Heart left ventricle (tissue), 13 donors: Measurements from ENCODE around the gene FBXL19.

Experiments
- CTCF ChIP-seq, 12 donors: fragments of 200-600 bp; sonication (generic) in 4 of 12; IDR thresholded peaks; one replicate each; pipeline versions ENCODE4 v1.5.0 to v1.8.0; 2018 to 2022; ENCODE audit warnings: antibody characterized with exemption in 12 of 12, mild to moderate bottlenecking in 5 of 12
- POLR2A ChIP-seq, 2 donors: fragments of 450-650 bp; IDR thresholded peaks; one replicate each; pipeline ENCODE4 v1.6.1; 2017; ENCODE audit warnings: antibody characterized with exemption in 2 of 2, mild to moderate bottlenecking in 2 of 2, moderate library complexity in 2 of 2
- donor health status: ischemic (EF 13 %, LVEDD 7.1; RV severe dilation, severe dysfunction).
- donor health status: DM: no; HTN: yes; CAD: no.
- donor health status: DM: no; HTN: no; CAD: no.
- donor health status: ischemic (EF 25% LVEDD 6.9; RV normal size, moderate dysfunction).
- donor health status: ischemic (EF 25% LVEDD 5.7; RV mildly dilated, moderate dysfunction).
- donor health status: ischemic (EF 35%, LVEDD 5.7; RV mildly dilated, moderate dysfunction).
- donor health status: nonischemic (EF 11% LVEDD 7.7; RV severe dilation, severe dysfunction).
- donor health status: DM: yes; HTN: yes; CAD: no.
- donor health status: PGD.
- donor health status: ischemic (EF 29% LVEDD 5.4; RV normal size, mild dysfunction).
- donor health status: nonischemic (EF 23%, LVEDD 6.1; RV moderate dilation, normal function).

DNA sequence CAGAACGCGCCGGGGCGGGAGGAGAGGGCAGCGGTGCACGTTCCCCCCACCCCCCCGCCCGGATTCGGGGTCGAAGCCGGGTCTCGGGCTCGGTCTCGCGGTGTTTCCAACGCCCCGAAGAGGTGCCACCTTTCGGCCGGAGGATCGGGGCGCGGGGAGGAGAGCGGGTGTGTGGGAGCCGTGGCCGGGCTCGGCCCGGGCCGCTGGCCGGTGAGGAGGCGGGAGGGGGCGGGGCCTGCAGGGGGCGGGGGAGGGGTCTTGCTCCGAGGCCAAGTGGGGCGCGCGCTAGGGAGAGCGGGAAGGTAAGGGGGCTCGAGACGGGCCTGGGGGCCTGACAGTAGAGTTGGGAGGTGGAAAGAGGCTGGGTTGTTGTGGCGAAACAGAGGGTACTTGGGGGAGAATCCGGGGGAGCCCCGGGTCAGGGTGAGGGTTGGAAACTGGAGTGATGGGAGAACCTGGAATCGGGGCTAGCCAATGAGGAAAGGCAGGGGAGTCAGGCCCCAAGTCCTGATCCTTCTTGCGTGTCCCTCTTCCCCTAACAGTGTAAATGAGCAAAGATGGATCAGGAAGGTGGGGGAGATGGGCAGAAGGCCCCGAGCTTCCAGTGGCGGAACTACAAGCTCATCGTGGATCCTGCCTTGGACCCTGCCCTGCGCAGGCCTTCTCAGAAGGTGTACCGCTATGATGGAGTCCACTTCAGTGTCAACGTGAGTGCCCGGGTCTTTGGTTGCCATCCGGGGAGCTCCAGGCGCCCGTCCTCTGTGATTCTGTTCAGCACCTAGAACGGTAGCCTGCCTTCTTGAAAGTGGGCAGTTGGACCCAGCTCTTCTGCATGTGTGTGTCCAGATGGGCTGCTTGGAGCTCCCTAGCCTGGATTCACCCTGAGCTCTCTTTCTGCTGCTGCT lies 35.1 kb downstream of the FBXL19 start:
- TF ChIP-seq CTCF (IDR thresholded peaks at IDR 0.05) (no peak), POLR2A (IDR thresholded peaks at IDR 0.05) (no peak)
